GM12878 (cell line): Measurements from ENCODE around the gene MEN1. TPM values are rescaled to one million over a fixed set of nuclear protein-coding genes. Genes with fewer than 3 reads are reported as not detected.

ENCODE experiments used
- ATAC-seq: fragments of 200-7000 bp; cut with Tn5 transposase; 3 replicates; pipeline ENCODE4 v1.9.1; 2020; ENCODE audit warnings: mild to moderate bottlenecking, moderate library complexity
- BruUV-seq: library from RNA; stranded (reverse); fragments of 400-500 nt; replicated peaks from 2 replicates; lab custom pipeline; 2021; lab: Mats Ljungman, UMichigan
- CTCF ChIA-PET: fragments of 300-600 bp; sonication (Branson Sonifier 250); formaldehyde crosslinking; extraction: SDS; loops from one replicate; lab custom pipeline; 2021; ENCODE audit warnings: inconsistent platforms; lab: Yijun Ruan, JAX
- POLR2A ChIA-PET: fragments of 350-600 bp; formaldehyde crosslinking; extraction: SDS; loops from one replicate; lab custom pipeline; 2021; ENCODE audit warnings: inconsistent platforms; lab: Charles Lee
- RAD21 ChIA-PET: fragments of 300-600 bp; sonication (Branson Sonifier 250); formaldehyde crosslinking; loops from one replicate; lab custom pipeline; 2023; ENCODE audit warnings: antibody characterized with exemption; ENCODE audit not compliant: unreplicated experiment; lab: Charles Lee
- SMC1A ChIA-PET: fragments of 300-600 bp; sonication (Branson Sonifier 250); formaldehyde crosslinking; loops from one replicate; lab custom pipeline; 2023; ENCODE audit not compliant: unreplicated experiment, uncharacterized antibody; lab: Charles Lee
- DNase-seq: peaks from one replicate; pipeline ENCODE4 v3.0.0-alpha.2; 2011; ENCODE audit warnings: low read depth, low spot score
- FAIRE-seq: peaks from 3 replicates; lab custom pipeline; 2011; peaks lifted over from hg19 to GRCh38; lab: Jason Lieb, UNC
- H2AFZ ChIP-seq: 2 replicates; pipeline ENCODE4 v1.6.0; 2011; ENCODE audit warnings: low read depth, low read length, control low read depth; ENCODE audit not compliant: control insufficient read depth
- H3K27ac ChIP-seq: 2 replicates; pipeline ENCODE4 v1.5.1; 2011; ENCODE audit warnings: control low read depth; ENCODE audit not compliant: control insufficient read depth, insufficient read depth
- H3K27me3 ChIP-seq, 2 experiments: replicated peaks in 1 of 2; 2 replicates each; pipeline versions ENCODE4 v1.6.0 to v1.6.1; 2011; ENCODE audit warnings: low read length in 1 of 2; ENCODE audit not compliant: control insufficient read depth in 2 of 2, insufficient read depth in 2 of 2
- H3K36me3 ChIP-seq, 2 experiments: 2 replicates each; pipeline ENCODE4 v1.5.1; 2011; ENCODE audit warnings: low read length in 1 of 2; ENCODE audit not compliant: control insufficient read depth in 2 of 2, insufficient read depth in 2 of 2
- H3K4me1 ChIP-seq: 2 replicates; pipeline ENCODE4 v1.6.1; 2011; ENCODE audit warnings: mild to moderate bottlenecking, low read length, moderate library complexity, mixed read lengths; ENCODE audit not compliant: control insufficient read depth, insufficient read depth
- H3K4me2 ChIP-seq: 2 replicates; pipeline ENCODE4 v1.6.0; 2011; ENCODE audit warnings: control low read depth; ENCODE audit not compliant: control insufficient read depth, insufficient read depth
- H3K4me3 ChIP-seq: fragments of 200-600 bp; sonication (generic); 2 replicates; pipeline ENCODE4 v1.5.1; 2016
- H3K79me2 ChIP-seq: 2 replicates; pipeline ENCODE4 v1.6.0; 2011; ENCODE audit warnings: low read length; ENCODE audit not compliant: control insufficient read depth, insufficient read depth
- H3K9ac ChIP-seq: 2 replicates; pipeline ENCODE4 v1.8.0; 2011; ENCODE audit warnings: low read length, control low read depth, mixed read lengths; ENCODE audit not compliant: control insufficient read depth, insufficient read depth
- H3K9me3 ChIP-seq: replicated peaks from 3 replicates; pipeline ENCODE4 v1.5.1; 2011; ENCODE audit warnings: mild to moderate bottlenecking, low read length; ENCODE audit not compliant: control insufficient read depth, insufficient read depth
- H4K20me1 ChIP-seq: 2 replicates; pipeline ENCODE4 v1.6.0; 2011; ENCODE audit not compliant: control insufficient read depth, insufficient read depth
- E2F8 ChIP-seq: fragments of 450-650 bp; IDR thresholded peaks from 2 replicates; pipeline ENCODE4 v1.6.1; 2018; ENCODE audit warnings: mild to moderate bottlenecking, low read depth, moderate library complexity; ENCODE audit not compliant: partially characterized antibody
- NKRF ChIP-seq: fragments of 450-650 bp; conservative IDR thresholded peaks from 2 replicates; pipeline ENCODE4 v1.6.1; 2017; ENCODE audit warnings: mild to moderate bottlenecking, moderate library complexity
- PAX5 ChIP-seq: IDR thresholded peaks from 2 replicates; pipeline ENCODE4 v1.6.1; 2011; ENCODE audit warnings: low read depth, low read length, borderline replicate concordance
- SMC3 ChIP-seq: IDR thresholded peaks from 2 replicates; pipeline ENCODE4 v1.6.1; 2011; ENCODE audit warnings: low read length, improper control_type of control experiment, borderline replicate concordance
- ZNF24 ChIP-seq: fragments of 450-650 bp; IDR thresholded peaks from 2 replicates; pipeline ENCODE4 v1.6.1; 2017; ENCODE audit warnings: antibody characterized with exemption, mild to moderate bottlenecking
- WGBS: methylation state at CpG from one replicate; pipeline ENCODE4 v1.1.6; 2016; ENCODE audit warnings: low lambda C conversion rate; ENCODE audit not compliant: insufficient replicate concordance, insufficient coverage; ENCODE audit errors: missing lambda C conversion rate; 5-methylcytosine and 5-hydroxymethylcytosine counted together
- in situ Hi-C: fragments of 300-500 bp; cut with MboI; formaldehyde crosslinking; loops from 9 replicates; pipeline ENCODE4 v1.14.3; 2018; ENCODE audit warnings: mixed read lengths
- intact Hi-C: fragments of 100-400 bp; cut with micrococcal nuclease; formaldehyde crosslinking; loops from one replicate; pipeline ENCODE4 v1.14.2; 2022; ENCODE audit not compliant: unreplicated experiment
- polyA plus RNA-seq, 11 experiments: library from polyadenylated mRNA; depleted of rRNA in 4 of 11; unstranded in 6 of 11; stranded (reverse) in 5 of 11; fragments of >200 nt; fragmentation: Nextera tagmentation in 4 of 11; fragmentation: Illumina TruSeq in 1 of 11; extraction: Ambion mirVana in 4 of 11; extraction: Trizol in 1 of 11; gene quantifications; 1 replicate in 1 of 11; 2 replicates in 10 of 11; pipeline versions ENCODE4 v1.2.1 to v1.2.3, GENCODE V29; 2011 to 2016; ENCODE audit warnings: inconsistent platforms in 2 of 11, missing spikeins in 2 of 11, low read depth in 1 of 11
- total RNA-seq, 4 experiments: library from RNA; depleted of rRNA in 3 of 4; stranded (reverse); fragments of >200 nt in 3 of 4; fragmentation: Illumina TruSeq in 1 of 4; extraction: Trizol in 1 of 4; gene quantifications; 2 replicates each; pipeline versions ENCODE4 v1.2.1 to v1.2.3, GENCODE V29; 2013 to 2021

MEN1 gene
- total and polyA plus RNA-seq, 10 of the 15 experiments (the other 5 are each of a cell fraction or from before 2014, with no cell fraction given), result 2.5 to 39.7 (median 20.7) TPM

- no peak overlapping the region for H3K4me2 ChIP-seq
- ChIA-PET SMC1A (no interaction called here), CTCF (no interaction called here), POLR2A (no interaction called here), RAD21 (no interaction called here)
- FAIRE-seq, result no peak
- no peak overlapping the region for H3K27ac ChIP-seq
- no TSS peak for BruUV-seq
- peaks cover 0 to 3% of the 10 kb centered on the region in 2 experiments; a peak in 2 of 4 replicates for H3K36me3 ChIP-seq
- no peaks in the 10 kb centered on the region for H3K27me3 ChIP-seq
- in situ Hi-C loops, result no loop called here
- peaks cover 27% of the 10 kb centered on the region for H3K79me2 ChIP-seq
- no peak for ATAC-seq
- H3K9ac ChIP-seq, result no peak overlapping the region
- intact Hi-C loops, result no loop called here
- DNase-seq, result no peak
- H4K20me1 ChIP-seq, result no peaks in the 10 kb centered on the region
- H3K9me3 ChIP-seq, result no peaks in the 10 kb centered on the region
- no peak for TF ChIP-seq PAX5
- no peak for TF ChIP-seq SMC3
- TF ChIP-seq ZNF24, result no peak
- TF ChIP-seq E2F8, result no peak
- no peak for TF ChIP-seq NKRF
- TF ChIP-seq, all 136 proteins: peak for 0
- Histone ChIP-seq H3K4me1 (peaks cover 29% of the 10 kb centered on the region), H3K4me3 (no peak overlapping the region), H2AFZ (no peak overlapping the region)
- over 99% methylated on average over 9 of the region's 9 CpGs for WGBS
Observed at GRCh38 chr11:64805481-64805880, 4.9 kb downstream of the MEN1 start.
